GOT3 (cell line): ENCODE data around the gene CIC.
"Not testable (repeated sequence)": the region's sequence is repeated elsewhere in the genome, so short reads cannot be mapped to it uniquely, and the experiment has no call there.

Source experiments
- DNase-seq: peaks from one replicate; lab custom pipeline; 2025; ENCODE audit warnings: mixed read lengths; lab: John Stamatoyannopoulos, UW

Gene CIC

DNA sequence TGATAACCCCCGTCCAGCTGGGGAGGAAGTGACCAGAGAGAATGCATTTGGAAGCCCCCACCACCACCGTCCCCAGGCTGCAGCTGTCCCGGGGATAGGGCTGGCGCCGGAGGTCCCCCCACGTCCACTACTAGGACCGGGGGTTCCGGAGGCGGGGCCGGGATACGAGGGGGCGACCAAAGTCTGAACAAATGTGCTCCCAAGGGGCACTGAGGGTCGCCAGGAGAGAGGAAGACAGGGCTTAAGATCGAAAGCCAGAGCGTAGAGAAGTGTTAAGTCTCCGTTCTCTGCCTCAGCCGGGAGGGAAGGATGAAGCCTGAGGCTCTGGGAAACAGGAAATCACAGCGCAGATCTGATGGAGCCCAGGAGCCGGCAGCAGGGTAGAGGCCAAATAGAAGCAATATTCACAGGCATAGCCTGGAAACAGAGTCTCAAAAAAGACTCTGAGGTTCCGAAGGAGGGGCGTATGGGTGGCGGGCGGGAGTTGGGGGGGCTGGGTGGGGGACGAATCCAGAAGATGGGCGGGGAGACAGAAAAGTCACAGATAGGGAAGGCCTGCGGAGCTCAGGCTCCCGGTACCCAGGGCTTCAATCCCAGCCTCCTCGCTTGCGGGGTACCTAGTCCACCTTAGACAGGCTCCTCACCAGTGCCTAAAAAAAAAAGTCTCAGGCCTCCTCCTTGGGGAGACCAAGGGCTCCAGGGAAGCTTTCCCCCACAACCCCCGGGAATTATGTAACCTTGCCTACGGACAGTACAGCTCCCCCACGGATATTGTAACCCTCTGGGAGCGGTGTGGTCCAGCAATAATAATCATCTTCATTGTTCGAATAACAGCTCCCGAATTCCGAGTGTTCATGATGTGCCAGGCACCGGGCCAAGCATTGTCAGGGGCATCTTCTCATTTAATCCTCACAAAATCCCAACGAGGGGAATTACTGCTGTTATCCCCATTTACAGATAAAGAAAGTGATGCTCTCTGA, 13.0 kb upstream of the CIC start:
- no peak for DNase-seq

- DNase-seq: not testable (repeated sequence)
These were observed 11.2 kb upstream of the CIC start for GRCh38 chr19:42257842-42258241.

- DNase-seq: no peak
These were observed 7.3 kb upstream of the CIC start for GRCh38 chr19:42261763-42262162.

- DNase-seq: not testable (repeated sequence)
These were observed 2.9 kb upstream of the CIC start for GRCh38 chr19:42266105-42266504.

DNA sequence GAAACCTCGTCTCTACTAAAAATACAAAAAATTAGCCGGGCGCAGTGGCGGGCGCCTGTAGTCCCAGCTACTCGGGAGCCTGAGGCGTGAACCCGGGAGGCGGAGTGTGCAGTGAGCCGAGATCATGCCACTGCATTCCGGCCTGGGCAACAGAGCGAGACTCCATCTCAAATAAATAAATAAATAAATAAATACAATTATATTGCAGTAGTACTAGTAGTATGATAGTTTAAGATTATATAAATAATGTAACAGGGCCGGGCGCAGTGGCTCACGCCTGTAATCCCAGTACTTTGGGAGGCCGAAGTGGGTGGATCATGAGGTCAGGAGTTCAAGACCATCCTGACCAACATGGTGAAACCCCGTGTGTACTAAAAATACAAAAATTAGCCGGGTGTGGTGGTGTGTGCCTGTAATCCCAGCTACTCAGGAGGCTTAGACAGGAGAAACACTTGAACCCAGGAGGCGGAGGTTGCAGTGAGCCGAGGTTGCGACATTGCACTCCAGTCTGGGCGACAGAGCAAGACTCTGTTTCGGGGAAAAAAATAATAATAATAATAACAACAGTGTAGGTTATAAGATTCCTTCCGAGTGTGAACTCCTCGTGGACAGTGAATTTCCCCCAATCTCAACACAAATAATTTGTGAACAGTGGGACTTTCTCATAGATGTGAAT, 2.0 kb upstream of the CIC start:
- DNase-seq: not testable (repeated sequence)

DNA sequence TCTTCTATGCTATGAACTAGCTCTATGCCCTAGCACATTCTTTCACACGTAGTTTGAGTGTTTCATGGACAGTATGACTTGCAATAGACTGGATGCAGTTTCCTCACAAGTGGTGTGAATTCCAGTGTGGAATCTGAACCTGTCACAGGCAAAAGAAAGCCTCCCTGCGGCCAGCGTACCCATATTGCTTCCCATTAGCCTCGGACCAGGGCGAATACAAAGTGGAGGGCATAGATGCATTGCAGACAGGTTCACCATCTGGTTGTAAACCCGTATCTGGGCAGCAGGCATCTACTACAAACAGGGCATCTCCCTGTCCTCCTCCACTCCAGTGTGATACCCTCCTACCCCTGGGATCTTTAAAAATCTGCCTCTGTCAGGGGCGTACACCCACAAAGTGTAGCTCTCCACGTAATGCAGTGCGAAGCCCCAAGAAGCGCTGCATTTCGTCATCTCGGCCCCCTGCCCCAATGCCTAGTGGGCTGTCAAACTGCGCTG, 1.4 kb upstream of the CIC start:
- DNase-seq: no peak

- DNase-seq: peak; percentile 98
These were observed 829 bp upstream of the CIC start for GRCh38 chr19:42268142-42268703.

- DNase-seq: no peak
These were observed 660 bp downstream of the CIC start for GRCh38 chr19:42269478-42270345.

GRCh38 chr19:42270346-42271044, 1.4 kb downstream of the CIC start:
- no peak for DNase-seq

DNA sequence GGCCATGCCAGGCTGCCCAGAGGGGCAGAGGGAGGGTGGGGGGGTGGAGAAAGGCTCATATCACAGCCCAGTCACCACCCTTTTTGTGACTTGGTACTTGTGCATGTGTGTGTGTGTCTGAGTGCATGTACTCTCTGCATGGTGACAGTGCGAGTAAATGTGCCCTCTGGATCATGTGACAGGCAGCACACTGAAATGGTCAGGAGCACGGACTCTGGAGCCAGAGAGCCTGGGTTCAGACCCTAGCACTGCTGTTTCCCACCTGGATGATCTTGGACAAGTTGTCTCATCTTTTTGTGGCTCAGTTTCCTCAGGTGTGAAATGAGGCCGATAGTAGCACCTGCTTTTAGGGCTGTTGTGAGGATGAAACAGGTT, 2.0 kb downstream of the CIC start:
- no peak for DNase-seq

- no peak for DNase-seq
These were observed 2.9 kb downstream of the CIC start for GRCh38 chr19:42271861-42272534.

DNA sequence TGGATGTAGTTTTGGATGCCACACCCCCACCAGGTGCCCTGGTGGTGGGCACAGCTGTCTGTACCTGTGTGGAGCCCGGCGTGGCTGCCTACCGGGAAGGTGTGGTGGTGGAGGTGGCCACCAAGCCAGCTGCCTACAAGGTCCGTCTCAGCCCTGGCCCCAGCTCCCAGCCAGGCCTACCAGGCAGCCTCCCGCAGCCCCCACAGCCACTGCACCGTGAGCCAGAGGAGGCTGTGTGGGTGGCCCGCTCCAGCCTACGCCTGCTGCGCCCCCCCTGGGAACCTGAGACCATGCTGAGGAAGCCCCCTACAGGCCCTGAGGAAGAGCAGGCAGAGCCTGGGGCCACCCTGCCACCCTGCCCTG, 3.5 kb downstream of the CIC start:
- no peak for DNase-seq

- no peak for DNase-seq
These were observed 3.9 kb downstream of the CIC start for GRCh38 chr19:42272989-42273406.

DNA sequence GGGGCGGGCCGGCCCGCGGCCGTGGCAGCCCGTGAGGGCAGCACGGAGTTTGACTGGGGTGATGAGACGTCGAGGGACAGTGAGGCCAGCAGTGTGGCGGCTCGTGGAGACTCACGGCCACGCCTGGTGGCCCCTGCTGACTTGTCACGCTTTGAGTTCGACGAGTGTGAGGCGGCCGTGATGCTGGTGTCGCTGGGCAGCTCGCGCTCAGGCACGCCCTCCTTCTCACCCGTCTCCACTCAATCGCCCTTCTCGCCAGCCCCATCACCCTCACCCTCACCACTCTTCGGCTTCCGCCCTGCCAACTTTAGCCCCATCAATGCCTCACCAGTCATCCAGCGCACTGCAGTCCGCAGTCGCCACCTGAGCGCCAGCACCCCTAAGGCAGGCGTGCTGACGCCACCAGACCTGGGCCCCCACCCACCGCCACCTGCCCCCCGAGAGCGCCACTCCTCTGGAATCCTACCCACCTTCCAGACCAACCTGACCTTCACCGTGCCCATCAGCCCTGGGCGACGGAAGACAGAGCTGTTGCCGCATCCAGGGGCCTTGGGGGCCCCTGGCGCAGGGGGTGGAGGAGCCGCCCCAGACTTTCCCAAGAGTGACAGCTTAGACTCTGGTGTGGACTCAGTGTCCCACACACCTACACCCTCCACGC, 4.5 kb downstream of the CIC start:
- DNase-seq: no peak

- DNase-seq: no peak
These were observed 5.1 kb downstream of the CIC start for GRCh38 chr19:42274065-42274682.

GRCh38 chr19:42275103-42275502, 6.1 kb downstream of the CIC start:
- DNase-seq: no peak

GRCh38 chr19:42275517-42275916, 6.5 kb downstream of the CIC start:
- DNase-seq: no peak

DNA sequence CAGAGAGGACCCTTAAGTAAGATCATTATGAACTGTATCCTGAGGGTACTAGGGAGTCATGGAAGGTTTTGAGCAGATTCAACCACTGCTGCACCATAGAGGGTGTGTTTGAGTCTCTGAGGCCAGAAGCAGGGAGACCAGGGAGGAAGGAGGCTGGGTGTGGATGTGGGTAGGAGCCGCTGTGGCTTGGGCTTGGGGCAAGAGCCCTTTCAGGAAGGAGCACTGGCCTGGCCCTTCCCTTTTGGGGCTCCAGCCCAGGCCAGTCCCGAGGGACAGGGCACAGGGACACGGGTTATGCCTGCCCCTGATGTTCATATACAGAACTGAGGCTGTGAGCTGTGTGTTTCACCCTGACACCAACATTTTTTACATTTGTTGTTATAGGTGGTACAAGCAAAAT, 7.2 kb downstream of the CIC start:
- no peak for DNase-seq

DNA sequence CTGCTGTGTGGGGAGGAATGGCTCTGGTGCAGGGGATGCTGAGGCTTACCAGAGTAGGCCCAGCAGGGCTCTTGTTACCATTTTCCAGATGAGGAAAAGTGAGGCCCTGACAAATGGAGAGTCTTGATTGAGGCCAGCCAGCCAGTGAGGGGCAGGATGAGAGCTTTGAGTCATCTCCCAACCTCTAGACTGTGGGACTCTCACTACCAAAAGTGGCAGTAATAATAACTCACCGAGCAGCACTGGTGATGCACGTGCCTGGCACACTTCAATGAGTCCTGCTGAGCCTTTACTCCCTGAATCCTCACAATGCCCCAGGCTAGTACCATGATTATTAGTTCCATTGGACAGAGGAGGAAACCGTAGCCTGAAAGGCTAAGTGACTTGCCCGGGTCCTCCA, 7.8 kb downstream of the CIC start:
- no peak for DNase-seq
